GM23338 (cell line): ENCODE results near the gene NID2. TPM values are rescaled to one million over a fixed set of nuclear protein-coding genes. Genes with fewer than 3 reads are reported as not detected.

Experiments
- ATAC-seq: fragments of 200-7000 bp; cut with Tn5 transposase; 3 replicates; pipeline ENCODE4 v1.9.1; 2020
- DNase-seq: peaks from one replicate; pipeline ENCODE4 v3.0.0-alpha.2; 2015; ENCODE audit warnings: low spot score
- H2AFZ ChIP-seq: fragments of 200-600 bp; sonication (generic); 2 replicates; pipeline ENCODE4 v1.8.0; 2016; ENCODE audit warnings: antibody characterized with exemption, mild to moderate bottlenecking, moderate library complexity
- H3F3A ChIP-seq: fragments of 200-600 bp; sonication (generic); replicated peaks from 2 replicates; pipeline ENCODE4 v1.8.0; 2017; ENCODE audit warnings: antibody characterized with exemption, mixed run types, low read depth
- H3K27ac ChIP-seq: fragments of 200-600 bp; sonication (generic); 2 replicates; pipeline ENCODE4 v1.6.1; 2016; ENCODE audit warnings: low read depth
- H3K27me3 ChIP-seq: fragments of 200-600 bp; sonication (generic); 2 replicates; pipeline ENCODE4 v1.8.0; 2016; ENCODE audit warnings: mild to moderate bottlenecking, mixed run types, moderate library complexity; ENCODE audit not compliant: insufficient read depth
- H3K36me3 ChIP-seq: fragments of 200-600 bp; sonication (generic); 2 replicates; pipeline ENCODE4 v1.8.0; 2016; ENCODE audit warnings: mild to moderate bottlenecking; ENCODE audit not compliant: insufficient read depth
- H3K4me1 ChIP-seq: fragments of 200-600 bp; sonication (generic); 2 replicates; pipeline ENCODE4 v1.8.0; 2016; ENCODE audit warnings: mild to moderate bottlenecking, moderate library complexity; ENCODE audit not compliant: insufficient read depth
- H3K4me2 ChIP-seq: fragments of 200-600 bp; sonication (generic); 2 replicates; pipeline ENCODE4 v1.7.1; 2017; ENCODE audit warnings: mixed run types
- H3K4me3 ChIP-seq: fragments of 200-600 bp; sonication (generic); 2 replicates; pipeline ENCODE4 v1.6.1; 2016; ENCODE audit warnings: mixed run types
- H3K79me2 ChIP-seq: fragments of 200-600 bp; sonication (generic); replicated peaks from 2 replicates; pipeline ENCODE4 v1.8.0; 2017; ENCODE audit warnings: mild to moderate bottlenecking; ENCODE audit not compliant: insufficient read depth
- H3K9me2 ChIP-seq: fragments of 200-600 bp; sonication (generic); 2 replicates; pipeline ENCODE4 v1.8.0; 2017; ENCODE audit not compliant: insufficient read depth
- H4K20me1 ChIP-seq: fragments of 200-600 bp; sonication (generic); replicated peaks from 2 replicates; pipeline ENCODE4 v1.8.0; 2017; ENCODE audit warnings: mild to moderate bottlenecking; ENCODE audit not compliant: insufficient read depth
- H3K27ac Mint-ChIP-seq: 2 replicates; pipeline ENCODE4 v1.8.0; 2020; ENCODE audit warnings: inconsistent platforms, mild to moderate bottlenecking, moderate library complexity, mixed read lengths
- H3K27me3 Mint-ChIP-seq: 3 replicates; pipeline ENCODE4 v1.8.0; 2022; ENCODE audit warnings: low read depth, mild to moderate bottlenecking, moderate library complexity, mixed read lengths, inconsistent platforms; ENCODE audit not compliant: insufficient read depth, poor library complexity
- H3K36me3 Mint-ChIP-seq: 3 replicates; pipeline ENCODE4 v1.8.0; 2021; ENCODE audit warnings: low read depth, mild to moderate bottlenecking, inconsistent platforms, moderate library complexity, mixed read lengths
- H3K4me1 Mint-ChIP-seq: 3 replicates; pipeline ENCODE4 v1.8.0; 2020; ENCODE audit warnings: mild to moderate bottlenecking, inconsistent platforms, mixed read lengths
- H3K4me3 Mint-ChIP-seq: 3 replicates; pipeline ENCODE4 v1.8.0; 2021; ENCODE audit warnings: moderate library complexity, mild to moderate bottlenecking, inconsistent platforms, mixed read lengths
- H3K9me3 Mint-ChIP-seq: 3 replicates; pipeline ENCODE4 v1.8.0; 2020; ENCODE audit warnings: moderate library complexity, mild to moderate bottlenecking, inconsistent platforms, mixed read lengths
- ETS1 ChIP-seq: IDR thresholded peaks from 2 replicates; pipeline ENCODE4 v1.6.1; 2016; ENCODE audit warnings: antibody characterized with exemption
- NANOG ChIP-seq: IDR thresholded peaks from 2 replicates; pipeline ENCODE4 v1.6.1; 2016; ENCODE audit warnings: antibody characterized with exemption, borderline replicate concordance
- POLR2AphosphoS5 ChIP-seq: IDR thresholded peaks from 2 replicates; pipeline ENCODE4 v1.6.1; 2016; ENCODE audit warnings: antibody characterized with exemption, low read depth
- REST ChIP-seq: IDR thresholded peaks from one replicate; pipeline ENCODE4 v1.6.1; 2018; ENCODE audit warnings: antibody characterized with exemption; ENCODE audit not compliant: unreplicated experiment
- STAT1 ChIP-seq: IDR thresholded peaks from one replicate; pipeline ENCODE4 v1.6.1; 2016; ENCODE audit warnings: antibody characterized with exemption; ENCODE audit not compliant: unreplicated experiment
- ZNF114 ChIP-seq: fragments of 250-450 bp; sonication (Bioruptor Pico); IDR thresholded peaks from 2 replicates; pipeline ENCODE4 v1.5.0; 2020; ENCODE audit warnings: mild to moderate bottlenecking, moderate library complexity
- ZNF331 ChIP-seq: fragments of 250-450 bp; sonication (Bioruptor Pico); IDR thresholded peaks from 2 replicates; pipeline ENCODE4 v1.5.0; 2020; ENCODE audit warnings: low read depth, mild to moderate bottlenecking, moderate library complexity
- polyA plus RNA-seq: library from polyadenylated mRNA; unstranded; fragments of >200 nt; fragmentation: Nextera tagmentation; extraction: Ambion mirVana; gene quantifications from 2 replicates; pipeline ENCODE4 v1.2.1, GENCODE V29; 2016
- total RNA-seq: library from RNA; depleted of rRNA; stranded (reverse); fragments of >200 nt; shearing (Covaris generic); gene quantifications from 2 replicates; pipeline ENCODE4 v1.2.3, GENCODE V29; 2014
- TF ChIP-seq, protein P1 (sequence below), 2 experiments: fragments of 200-600 bp in 1 of 2; sonication (generic) in 1 of 2; conservative IDR thresholded peaks; 2 replicates each; pipeline versions ENCODE4 v1.5.1 to v1.6.1; 2016 to 2017; ENCODE audit warnings: antibody characterized with exemption in 2 of 2, low read depth in 2 of 2, mild to moderate bottlenecking in 2 of 2, moderate library complexity in 1 of 2
- TF ChIP-seq, protein P2 (sequence below): fragments of 250-450 bp; sonication (Bioruptor Pico); IDR thresholded peaks from 2 replicates; pipeline ENCODE4 v1.5.0; 2020; ENCODE audit warnings: mild to moderate bottlenecking, moderate library complexity

Gene NID2
- total and polyA plus RNA-seq, 2 experiments from 2014 or later, result 4.3 to 10.4 TPM

- Mint-ChIP-seq H3K36me3 (peaks cover 82% of the 10 kb centered on the region), H3K4me3 (no peak overlapping the region), H3K4me1 (peaks cover 7% of the 10 kb centered on the region; the same call in 2 of the 3 replicates), H3K27ac (peak overlapping the region; percentile 49; the same call in 1 of the 2 replicates), H3K27me3 (peaks cover 4% of the 10 kb centered on the region), H3K9me3 (no peaks in the 10 kb centered on the region)
- TF ChIP-seq, protein P1, sequence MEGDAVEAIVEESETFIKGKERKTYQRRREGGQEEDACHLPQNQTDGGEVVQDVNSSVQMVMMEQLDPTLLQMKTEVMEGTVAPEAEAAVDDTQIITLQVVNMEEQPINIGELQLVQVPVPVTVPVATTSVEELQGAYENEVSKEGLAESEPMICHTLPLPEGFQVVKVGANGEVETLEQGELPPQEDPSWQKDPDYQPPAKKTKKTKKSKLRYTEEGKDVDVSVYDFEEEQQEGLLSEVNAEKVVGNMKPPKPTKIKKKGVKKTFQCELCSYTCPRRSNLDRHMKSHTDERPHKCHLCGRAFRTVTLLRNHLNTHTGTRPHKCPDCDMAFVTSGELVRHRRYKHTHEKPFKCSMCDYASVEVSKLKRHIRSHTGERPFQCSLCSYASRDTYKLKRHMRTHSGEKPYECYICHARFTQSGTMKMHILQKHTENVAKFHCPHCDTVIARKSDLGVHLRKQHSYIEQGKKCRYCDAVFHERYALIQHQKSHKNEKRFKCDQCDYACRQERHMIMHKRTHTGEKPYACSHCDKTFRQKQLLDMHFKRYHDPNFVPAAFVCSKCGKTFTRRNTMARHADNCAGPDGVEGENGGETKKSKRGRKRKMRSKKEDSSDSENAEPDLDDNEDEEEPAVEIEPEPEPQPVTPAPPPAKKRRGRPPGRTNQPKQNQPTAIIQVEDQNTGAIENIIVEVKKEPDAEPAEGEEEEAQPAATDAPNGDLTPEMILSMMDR (conservative IDR thresholded peaks at IDR 0.05; ENCODE audit: low read depth in 2 of 2), result no peak
- TF ChIP-seq ETS1 (no peak), NANOG (no peak), STAT1 (no peak), ZNF114 (CRISPR knock-in tag) (no peak), POLR2AphosphoS5 (no peak), REST (no peak), ZNF331 (no peak)
- TF ChIP-seq, protein P2, sequence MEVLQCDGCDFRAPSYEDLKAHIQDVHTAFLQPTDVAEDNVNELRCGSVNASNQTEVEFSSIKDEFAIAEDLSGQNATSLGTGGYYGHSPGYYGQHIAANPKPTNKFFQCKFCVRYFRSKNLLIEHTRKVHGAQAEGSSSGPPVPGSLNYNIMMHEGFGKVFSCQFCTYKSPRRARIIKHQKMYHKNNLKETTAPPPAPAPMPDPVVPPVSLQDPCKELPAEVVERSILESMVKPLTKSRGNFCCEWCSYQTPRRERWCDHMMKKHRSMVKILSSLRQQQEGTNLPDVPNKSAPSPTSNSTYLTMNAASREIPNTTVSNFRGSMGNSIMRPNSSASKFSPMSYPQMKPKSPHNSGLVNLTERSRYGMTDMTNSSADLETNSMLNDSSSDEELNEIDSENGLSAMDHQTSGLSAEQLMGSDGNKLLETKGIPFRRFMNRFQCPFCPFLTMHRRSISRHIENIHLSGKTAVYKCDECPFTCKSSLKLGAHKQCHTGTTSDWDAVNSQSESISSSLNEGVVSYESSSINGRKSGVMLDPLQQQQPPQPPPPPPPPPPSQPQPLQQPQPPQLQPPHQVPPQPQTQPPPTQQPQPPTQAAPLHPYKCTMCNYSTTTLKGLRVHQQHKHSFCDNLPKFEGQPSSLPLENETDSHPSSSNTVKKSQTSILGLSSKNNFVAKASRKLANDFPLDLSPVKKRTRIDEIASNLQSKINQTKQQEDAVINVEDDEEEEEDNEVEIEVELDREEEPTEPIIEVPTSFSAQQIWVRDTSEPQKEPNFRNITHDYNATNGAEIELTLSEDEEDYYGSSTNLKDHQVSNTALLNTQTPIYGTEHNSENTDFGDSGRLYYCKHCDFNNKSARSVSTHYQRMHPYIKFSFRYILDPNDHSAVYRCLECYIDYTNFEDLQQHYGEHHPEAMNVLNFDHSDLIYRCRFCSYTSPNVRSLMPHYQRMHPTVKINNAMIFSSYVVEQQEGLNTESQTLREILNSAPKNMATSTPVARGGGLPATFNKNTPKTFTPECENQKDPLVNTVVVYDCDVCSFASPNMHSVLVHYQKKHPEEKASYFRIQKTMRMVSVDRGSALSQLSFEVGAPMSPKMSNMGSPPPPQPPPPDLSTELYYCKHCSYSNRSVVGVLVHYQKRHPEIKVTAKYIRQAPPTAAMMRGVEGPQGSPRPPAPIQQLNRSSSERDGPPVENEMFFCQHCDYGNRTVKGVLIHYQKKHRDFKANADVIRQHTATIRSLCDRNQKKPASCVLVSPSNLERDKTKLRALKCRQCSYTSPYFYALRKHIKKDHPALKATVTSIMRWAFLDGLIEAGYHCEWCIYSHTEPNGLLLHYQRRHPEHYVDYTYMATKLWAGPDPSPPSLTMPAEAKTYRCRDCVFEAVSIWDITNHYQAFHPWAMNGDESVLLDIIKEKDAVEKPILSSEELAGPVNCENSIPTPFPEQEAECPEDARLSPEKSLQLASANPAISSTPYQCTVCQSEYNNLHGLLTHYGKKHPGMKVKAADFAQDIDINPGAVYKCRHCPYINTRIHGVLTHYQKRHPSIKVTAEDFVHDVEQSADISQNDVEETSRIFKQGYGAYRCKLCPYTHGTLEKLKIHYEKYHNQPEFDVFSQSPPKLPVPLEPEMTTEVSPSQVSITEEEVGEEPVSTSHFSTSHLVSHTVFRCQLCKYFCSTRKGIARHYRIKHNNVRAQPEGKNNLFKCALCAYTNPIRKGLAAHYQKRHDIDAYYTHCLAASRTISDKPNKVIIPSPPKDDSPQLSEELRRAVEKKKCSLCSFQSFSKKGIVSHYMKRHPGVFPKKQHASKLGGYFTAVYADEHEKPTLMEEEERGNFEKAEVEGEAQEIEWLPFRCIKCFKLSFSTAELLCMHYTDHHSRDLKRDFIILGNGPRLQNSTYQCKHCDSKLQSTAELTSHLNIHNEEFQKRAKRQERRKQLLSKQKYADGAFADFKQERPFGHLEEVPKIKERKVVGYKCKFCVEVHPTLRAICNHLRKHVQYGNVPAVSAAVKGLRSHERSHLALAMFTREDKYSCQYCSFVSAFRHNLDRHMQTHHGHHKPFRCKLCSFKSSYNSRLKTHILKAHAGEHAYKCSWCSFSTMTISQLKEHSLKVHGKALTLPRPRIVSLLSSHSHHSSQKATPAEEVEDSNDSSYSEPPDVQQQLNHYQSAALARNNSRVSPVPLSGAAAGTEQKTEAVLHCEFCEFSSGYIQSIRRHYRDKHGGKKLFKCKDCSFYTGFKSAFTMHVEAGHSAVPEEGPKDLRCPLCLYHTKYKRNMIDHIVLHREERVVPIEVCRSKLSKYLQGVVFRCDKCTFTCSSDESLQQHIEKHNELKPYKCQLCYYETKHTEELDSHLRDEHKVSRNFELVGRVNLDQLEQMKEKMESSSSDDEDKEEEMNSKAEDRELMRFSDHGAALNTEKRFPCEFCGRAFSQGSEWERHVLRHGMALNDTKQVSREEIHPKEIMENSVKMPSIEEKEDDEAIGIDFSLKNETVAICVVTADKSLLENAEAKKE (CRISPR knock-in tag), result no peak
- Histone ChIP-seq H3K27me3 (no peaks in the 10 kb centered on the region), H3K27ac (no peak overlapping the region; the same call in 1 of the 2 replicates), H3F3A (no peaks in the 10 kb centered on the region), H3K79me2 (no peaks in the 10 kb centered on the region; the same call in 1 of the 2 replicates), H3K9me2 (no peaks in the 10 kb centered on the region), H3K4me2 (peak overlapping the region; percentile 16; the same call in 1 of the 2 replicates), H3K36me3 (peaks cover 59% of the 10 kb centered on the region), H3K4me3 (no peak overlapping the region), H3K4me1 (peaks cover 20% of the 10 kb centered on the region), H2AFZ (no peak overlapping the region), H4K20me1 (peaks cover 6% of the 10 kb centered on the region; the same call in 1 of the 2 replicates)
- DNase-seq (no peak), ATAC-seq (no peak)
These were observed 62.5 kb downstream of the NID2 start for GRCh38 chr14:52006361-52006760.
